HG03175 (cell line): ENCODE measurements around the gene CPNE5.

Experiments used
- ATAC-seq: cut with Tn5 transposase; IDR thresholded peaks from one replicate; pipeline ENCODE4 v1.9.1; 2021; ENCODE audit warnings: mild to moderate bottlenecking, moderate library complexity; ENCODE audit not compliant: unreplicated experiment

The CPNE5 gene

GRCh38 chr6:36838896-36839748 lies at the start of gene CPNE5:
Gene CPNE5, minus strand, starts transcription at chr6:36839444. Its CDS starts 67 bp downstream, at chr6:36839377.
- no peak for ATAC-seq

- ATAC-seq = no peak
Measured at GRCh38 chr6:36888115-36888643, 48.9 kb upstream of the CPNE5 start.

GRCh38 chr6:36886950-36887618 lies 47.8 kb upstream of the CPNE5 start:
- no peak for ATAC-seq

- peak; percentile 99 for ATAC-seq
Measured at GRCh38 chr6:36885461-36886401, 46.5 kb upstream of the CPNE5 start, which contains the start of gene C6orf89. Gene C6orf89, plus strand, starts transcription at chr6:36885952. Its CDS starts 13,493 bp downstream, at chr6:36899445.

GRCh38 chr6:36884610-36885009 lies 45.4 kb upstream of the CPNE5 start:
- no peak for ATAC-seq

- ATAC-seq = no peak
Measured at GRCh38 chr6:36875250-36875633, 36.0 kb upstream of the CPNE5 start.

- peak; percentile 81 for ATAC-seq
Measured at GRCh38 chr6:36874443-36875249, 35.4 kb upstream of the CPNE5 start, which contains the start of gene PPIL1. Gene PPIL1, minus strand, starts transcription at chr6:36874803. Its CDS starts 31 bp downstream, at chr6:36874772.

- ATAC-seq = no peak
Measured at GRCh38 chr6:36873612-36874442, 34.6 kb upstream of the CPNE5 start.

- ATAC-seq = no peak
Measured at GRCh38 chr6:36873115-36873514, 33.9 kb upstream of the CPNE5 start.

- ATAC-seq = no peak
Measured at GRCh38 chr6:36871686-36872085, 32.4 kb upstream of the CPNE5 start.

GRCh38 chr6:36867471-36868224 lies 28.4 kb upstream of the CPNE5 start:
- no peak for ATAC-seq

- no peak for ATAC-seq
Measured at GRCh38 chr6:36865835-36866234, 26.6 kb upstream of the CPNE5 start.

- ATAC-seq = no peak
Measured at GRCh38 chr6:36863670-36864540, 24.7 kb upstream of the CPNE5 start.

- ATAC-seq = no peak
Measured at GRCh38 chr6:36862848-36863382, 23.7 kb upstream of the CPNE5 start.

GRCh38 chr6:36862164-36862847 lies 23.1 kb upstream of the CPNE5 start:
- no peak for ATAC-seq

GRCh38 chr6:36860126-36860525 lies 20.9 kb upstream of the CPNE5 start:
- no peak for ATAC-seq
